ENCODE measurements around the gene DOK7. TPM values are rescaled to one million over a fixed set of nuclear protein-coding genes. Genes with fewer than 3 reads are reported as not detected.

DOK7 gene
- total RNA-seq, 4 donors from 2014 or later = 8.1 to 42.0 (median 13.2) TPM

GRCh38 chr4:3489451-3489962 is 26.4 kb downstream of the DOK7 start:
- Histone ChIP-seq H3K9me3 (no peaks in the 10 kb centered on the region), H3K4me1 (peaks cover 16 to 28% of the 10 kb centered on the region in 2 donors), H3K27me3 (no peaks in the 10 kb centered on the region), H3K27ac (no peak overlapping the region), H3K4me3 (no peak overlapping the region), H3K36me3 (peaks cover 0 to 6% of the 10 kb centered on the region in 2 donors)
- no peak for TF ChIP-seq CTCF (IDR thresholded peaks at IDR 0.05 in 4 of 5, conservative IDR thresholded peaks at IDR 0.05 in 1 of 5)
- no peak for TF ChIP-seq POLR2A (IDR thresholded peaks at IDR 0.05)
- ATAC-seq (no peak), DNase-seq (no peak)
- intact Hi-C loops (cut with DNase I; ENCODE audit: low total_unique reads) = no loop called here
- in situ Hi-C loops (cut with MboI; ENCODE audit: low sequenced_read_pairs in 4 of 4) = no loop called here

GRCh38 chr4:3491681-3492405 is 28.7 kb downstream of the DOK7 start:
- intact Hi-C loops (cut with DNase I; ENCODE audit: low total_unique reads) = no loop called here
- ATAC-seq = no peak
- Histone ChIP-seq H3K9me3 (no peaks in the 10 kb centered on the region), H3K4me3 (no peak overlapping the region), H3K27ac (peak overlapping the region in 2 of 4 donors; percentile 6 to 44), H3K4me1 (peaks cover 0 to 8% of the 10 kb centered on the region in 2 donors), H3K27me3 (no peaks in the 10 kb centered on the region), H3K36me3 (peaks cover 0 to 6% of the 10 kb centered on the region in 2 donors)
- no peak for TF ChIP-seq POLR2A (IDR thresholded peaks at IDR 0.05)
- DNase-seq = no peak
- in situ Hi-C loops (cut with MboI; ENCODE audit: low sequenced_read_pairs in 4 of 4) = no loop called here

GRCh38 chr4:3492741-3493719 is 29.9 kb downstream of the DOK7 start:
- no peaks in the 10 kb centered on the region for H3K27me3 ChIP-seq
- peaks cover 0 to 6% of the 10 kb centered on the region in 2 donors for H3K36me3 ChIP-seq
- H3K4me3 ChIP-seq = no peak overlapping the region
- intact Hi-C loops (cut with DNase I; ENCODE audit: low total_unique reads) (no loop called here), in situ Hi-C loops (cut with MboI; ENCODE audit: low sequenced_read_pairs in 4 of 4) (no loop called here)
- TF ChIP-seq POLR2A (IDR thresholded peaks at IDR 0.05) (no peak), CTCF (IDR thresholded peaks at IDR 0.05 in 4 of 5, conservative IDR thresholded peaks at IDR 0.05 in 1 of 5) (no peak)
- peak overlapping the region in 1 of 4 donors; percentile 44 for H3K27ac ChIP-seq
- H3K4me1 ChIP-seq = peaks cover 0 to 4% of the 10 kb centered on the region in 2 donors
- no peak for DNase-seq
- ATAC-seq = no peak
- no peaks in the 10 kb centered on the region for H3K9me3 ChIP-seq

GRCh38 chr4:3493720-3494461 is 30.8 kb downstream of the DOK7 start:
- Histone ChIP-seq H3K36me3 (peaks cover 0 to 6% of the 10 kb centered on the region in 2 donors), H3K9me3 (no peaks in the 10 kb centered on the region), H3K4me1 (peaks cover 0 to 4% of the 10 kb centered on the region in 2 donors), H3K27me3 (no peaks in the 10 kb centered on the region), H3K27ac (no peak overlapping the region), H3K4me3 (no peak overlapping the region)
- no peak for TF ChIP-seq CTCF (IDR thresholded peaks at IDR 0.05 in 4 of 5, conservative IDR thresholded peaks at IDR 0.05 in 1 of 5)
- TF ChIP-seq POLR2A (IDR thresholded peaks at IDR 0.05) = no peak
- in situ Hi-C loops (cut with MboI; ENCODE audit: low sequenced_read_pairs in 4 of 4) = no loop called here
- intact Hi-C loops (cut with DNase I; ENCODE audit: low total_unique reads) = no loop called here
- DNase-seq = no peak
- no peak for ATAC-seq
